GM19035 (cell line): Measurements from ENCODE around the gene DEPDC5.
"Not testable (repeated sequence)": the region's sequence is repeated elsewhere in the genome, so short reads cannot be mapped to it uniquely, and the experiment has no call there.

Source experiments
- ATAC-seq: cut with Tn5 transposase; IDR thresholded peaks from one replicate; pipeline ENCODE4 v1.9.1; 2021; ENCODE audit not compliant: unreplicated experiment

Gene DEPDC5

GRCh38 chr22:31813898-31814297 is 60.1 kb downstream of the DEPDC5 start:
- ATAC-seq: not testable (repeated sequence)

DNA sequence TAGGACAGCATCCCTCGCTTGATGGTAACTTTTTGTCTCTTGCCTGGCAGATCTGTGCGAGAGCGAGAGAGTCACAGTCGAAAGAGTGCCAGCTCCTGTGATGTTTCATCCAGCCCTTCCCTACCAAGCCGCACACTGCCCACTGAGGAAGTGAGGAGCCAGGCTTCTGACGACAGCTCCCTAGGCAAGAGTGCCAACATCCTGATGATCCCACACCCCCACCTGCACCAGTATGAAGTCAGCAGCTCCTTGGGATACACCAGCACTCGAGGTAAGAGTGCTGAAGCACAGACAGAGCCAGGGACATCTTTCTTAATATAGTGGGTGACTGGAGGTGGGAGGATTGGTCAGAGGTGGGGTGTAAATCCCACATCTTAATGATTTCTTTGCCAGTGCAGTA is 61.1 kb downstream of the DEPDC5 start:
- no peak for ATAC-seq

- not testable (repeated sequence) for ATAC-seq
Measured at GRCh38 chr22:31815383-31815814, 61.6 kb downstream of the DEPDC5 start.

- no peak for ATAC-seq
Measured at GRCh38 chr22:31816750-31817149, 62.9 kb downstream of the DEPDC5 start.

- ATAC-seq: no peak
Measured at GRCh38 chr22:31818481-31819392, 64.9 kb downstream of the DEPDC5 start.

GRCh38 chr22:31820655-31821054 is 66.8 kb downstream of the DEPDC5 start:
- ATAC-seq: no peak

DNA sequence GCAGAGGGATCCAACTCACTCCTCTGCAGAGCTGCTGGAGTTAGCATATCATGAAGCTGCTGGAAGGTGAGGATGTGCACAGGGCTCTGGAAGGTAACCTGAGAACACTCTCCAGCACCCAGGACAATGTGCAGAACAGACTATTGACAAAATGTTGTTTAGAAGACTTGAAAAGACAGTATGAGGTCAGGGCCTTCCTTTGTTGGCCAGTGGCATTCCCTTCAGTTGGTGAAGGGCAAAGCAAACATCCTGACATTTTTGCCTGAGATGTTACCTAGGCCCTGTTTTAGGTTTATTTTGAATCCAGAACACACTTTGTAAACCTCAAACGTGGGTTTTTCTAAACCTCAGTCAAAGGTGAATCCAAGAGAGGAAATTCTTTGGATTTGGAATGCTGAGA is 67.8 kb downstream of the DEPDC5 start:
- no peak for ATAC-seq

GRCh38 chr22:31822523-31822922 is 68.7 kb downstream of the DEPDC5 start:
- no peak for ATAC-seq

DNA sequence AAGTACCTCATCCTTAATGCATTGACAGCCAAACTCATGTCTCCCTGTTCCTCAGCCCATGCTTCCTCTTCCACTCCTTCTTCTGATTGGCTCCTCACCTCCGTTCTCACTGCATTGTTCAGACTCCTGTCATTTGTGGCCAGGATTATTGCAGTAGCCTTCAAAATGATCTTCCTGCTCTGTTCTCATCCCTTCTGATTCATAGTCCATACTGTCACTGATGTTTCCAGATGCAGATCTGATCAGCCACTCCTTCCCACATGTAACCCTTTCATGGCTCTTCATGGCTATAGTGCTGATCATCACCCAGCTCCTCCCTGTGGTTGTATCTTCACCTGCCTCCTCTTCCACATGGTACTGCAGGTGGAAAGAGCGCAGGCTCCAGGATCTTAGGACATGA is 71.7 kb downstream of the DEPDC5 start:
- no peak for ATAC-seq

DNA sequence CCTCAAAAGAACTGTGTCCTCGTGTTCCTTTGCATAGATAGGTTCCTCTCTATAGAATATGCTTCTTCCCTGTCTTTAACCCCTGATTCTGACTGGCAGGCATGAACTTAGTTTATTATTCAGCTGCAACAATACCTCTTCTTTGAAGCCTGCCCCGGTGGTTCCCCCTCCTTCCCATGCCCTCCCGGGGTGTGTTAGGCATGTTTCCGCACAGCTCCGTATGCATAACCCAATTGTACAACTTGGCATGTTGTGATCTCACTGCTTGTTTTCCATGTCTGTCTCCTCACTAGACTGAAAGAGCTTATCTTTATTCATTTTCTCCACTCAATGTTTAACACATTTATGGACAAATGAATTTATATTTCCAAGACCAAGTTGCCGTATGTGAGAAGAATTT is 72.6 kb downstream of the DEPDC5 start:
- no peak for ATAC-seq

DNA sequence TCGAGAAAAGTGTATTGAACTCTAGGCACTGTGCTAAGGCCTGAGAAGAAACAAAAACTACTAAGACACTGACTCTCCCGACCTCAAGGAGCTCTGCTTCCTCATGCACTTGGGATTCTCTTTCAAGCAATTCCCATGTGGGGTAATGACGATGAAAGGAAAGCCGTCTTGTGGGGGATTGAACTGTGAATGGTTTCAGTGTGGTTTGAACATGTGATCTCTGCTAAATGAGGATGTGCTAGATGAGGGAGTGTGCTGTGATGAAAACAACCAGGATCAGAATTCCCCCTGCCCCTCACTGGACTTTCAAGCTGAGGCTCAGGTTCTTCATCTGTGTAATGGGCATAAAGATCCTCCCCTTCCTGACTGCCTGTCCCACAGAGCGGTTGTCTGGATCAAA is 74.9 kb downstream of the DEPDC5 start:
- no peak for ATAC-seq

DNA sequence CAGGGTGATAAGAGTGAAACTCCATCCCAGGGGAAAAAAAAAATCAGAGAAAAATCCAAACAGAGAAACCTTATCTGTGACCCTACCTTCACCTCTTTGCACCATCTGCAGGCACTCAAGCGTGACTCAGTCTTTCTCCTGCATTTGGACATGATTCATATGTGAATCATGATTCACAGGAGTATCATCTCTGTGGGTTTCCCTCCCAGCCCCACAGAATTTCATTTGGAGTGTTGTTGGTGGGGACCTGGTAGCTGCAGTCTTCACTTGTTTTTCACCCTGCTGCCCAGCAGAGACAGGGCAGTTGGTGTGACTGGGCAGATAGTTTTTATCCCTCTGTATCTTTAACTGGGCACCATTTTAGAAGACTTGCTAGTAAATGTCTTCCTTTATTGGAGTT is 75.7 kb downstream of the DEPDC5 start:
- ATAC-seq: no peak

- ATAC-seq: no peak
Measured at GRCh38 chr22:31830721-31831070, 76.9 kb downstream of the DEPDC5 start.

GRCh38 chr22:31833930-31834329 is 80.1 kb downstream of the DEPDC5 start:
- no peak for ATAC-seq

GRCh38 chr22:31836010-31836409 is 82.2 kb downstream of the DEPDC5 start:
- ATAC-seq: no peak

DNA sequence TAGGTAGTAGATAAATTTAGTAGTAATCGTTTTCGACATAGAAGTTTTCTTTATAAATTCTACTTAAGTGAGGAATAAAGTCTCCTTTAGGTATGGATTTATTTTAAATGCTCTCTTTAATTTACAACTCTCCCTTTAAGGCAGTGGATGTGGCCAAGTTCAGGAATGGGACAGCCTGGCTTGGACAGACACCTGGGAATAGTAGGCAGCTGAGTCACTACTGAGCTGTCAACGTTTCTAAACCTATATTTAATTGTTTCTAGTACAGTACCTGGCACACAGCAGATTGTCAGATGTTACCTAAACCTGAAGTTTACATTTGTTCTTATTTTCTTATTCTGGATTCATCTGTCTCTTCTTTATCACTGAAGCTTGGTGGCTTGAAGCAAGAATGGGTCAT is 85.1 kb downstream of the DEPDC5 start:
- no peak for ATAC-seq

DNA sequence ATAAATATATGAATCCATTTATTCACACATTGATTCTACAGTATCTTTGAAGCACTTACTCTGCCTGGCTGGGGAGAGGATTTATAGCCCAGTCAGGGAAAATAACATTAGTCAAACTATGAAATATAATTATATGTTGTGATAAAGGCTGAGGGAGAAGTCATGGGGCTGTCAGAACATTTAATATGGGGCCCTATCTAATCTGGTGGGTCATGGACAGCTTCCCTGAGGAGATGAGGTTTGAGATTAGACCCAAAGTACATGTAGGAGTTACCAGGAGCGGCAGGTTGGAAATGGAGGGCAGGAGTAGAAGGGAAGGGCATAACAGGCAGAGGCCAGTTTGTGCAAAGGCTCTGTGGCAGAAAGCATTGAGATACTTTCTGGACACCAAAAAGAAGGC is 86.2 kb downstream of the DEPDC5 start:
- ATAC-seq: no peak

GRCh38 chr22:31840585-31840984 is 86.8 kb downstream of the DEPDC5 start:
- ATAC-seq: no peak

DNA sequence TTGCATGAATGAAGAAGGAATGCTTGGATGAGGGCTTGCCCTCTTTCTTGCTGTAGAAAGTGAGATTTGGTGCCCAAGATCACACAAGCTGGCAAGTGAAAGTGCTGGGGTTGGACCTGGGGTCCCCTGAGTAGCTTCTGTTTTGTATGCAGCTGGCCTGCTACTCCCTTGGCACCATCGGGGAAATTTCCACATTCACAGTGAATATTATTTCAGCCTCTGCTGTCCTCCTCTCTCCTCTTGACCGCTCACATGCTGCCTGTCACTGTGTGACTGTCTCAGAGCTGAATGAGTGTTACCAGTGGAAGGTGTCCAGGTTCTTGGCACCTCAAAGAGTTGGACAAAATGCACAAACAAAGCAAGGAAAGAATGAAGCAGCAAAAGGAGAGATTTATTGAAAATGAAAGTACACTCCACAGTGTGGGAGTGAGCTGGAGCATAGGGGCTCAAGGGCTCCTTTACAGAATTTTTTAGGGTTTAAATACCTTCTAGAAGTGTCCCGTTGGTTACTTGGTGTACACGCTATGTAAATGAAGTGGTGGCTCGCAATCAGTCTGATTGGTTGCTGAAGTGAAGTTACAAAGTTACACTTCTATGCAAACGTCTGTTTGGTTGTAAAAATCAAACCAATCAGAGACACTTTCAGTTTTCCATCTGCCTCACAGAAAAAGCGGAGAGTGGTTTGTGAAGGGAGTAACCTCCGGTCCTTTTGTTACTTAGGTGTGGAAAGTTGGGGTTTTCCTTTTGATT is 87.4 kb downstream of the DEPDC5 start:
- ATAC-seq: no peak

DNA sequence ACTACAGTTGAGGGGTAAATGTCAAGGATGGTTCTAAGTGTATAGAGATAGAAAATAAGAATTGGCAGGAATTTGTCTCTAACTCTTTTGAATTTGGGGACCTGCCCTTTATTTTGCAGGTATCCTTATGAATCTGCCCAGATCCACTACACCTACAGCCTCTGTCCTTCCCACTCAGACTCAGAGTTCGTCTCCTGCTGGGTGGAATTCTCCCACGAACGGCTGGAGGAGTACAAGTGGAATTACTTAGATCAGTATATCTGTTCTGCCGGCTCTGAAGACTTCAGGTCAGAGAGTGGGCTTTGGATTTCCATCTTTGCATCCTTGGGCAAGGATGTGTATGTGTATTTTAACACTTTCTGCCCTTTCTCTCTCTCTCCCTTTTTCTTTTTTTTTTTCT is 89.7 kb downstream of the DEPDC5 start:
- ATAC-seq: no peak

- no peak for ATAC-seq
Measured at GRCh38 chr22:31844941-31845340, 91.1 kb downstream of the DEPDC5 start.
